ENCODE results near the gene RNF4. TPM values are rescaled to one million over a fixed set of nuclear protein-coding genes. Genes with fewer than 3 reads are reported as not detected.

Gene RNF4
- total RNA-seq, 1 donor from 2014 or later, result 93.5 TPM

DNA sequence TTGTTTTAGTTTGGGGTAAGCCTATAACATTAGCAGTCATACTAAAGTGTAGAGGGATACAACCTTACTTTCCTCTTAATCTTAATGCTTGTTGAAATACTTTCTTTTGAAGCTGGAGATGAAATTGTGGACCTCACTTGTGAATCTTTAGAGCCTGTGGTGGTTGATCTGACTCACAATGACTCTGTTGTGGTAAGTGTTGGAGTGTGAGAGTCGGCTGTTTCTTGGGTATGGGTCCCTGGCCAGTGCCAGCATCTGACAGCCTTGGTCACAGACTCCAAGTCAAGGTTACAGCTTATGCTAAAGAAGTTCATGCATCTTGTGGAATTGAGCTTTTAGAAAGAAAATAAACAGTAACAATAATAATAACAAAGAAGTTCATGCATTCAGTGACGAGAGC is 31.6 kb downstream of the RNF4 start:
- DNase-seq (no peak), ATAC-seq (ENCODE audit: low read depth) (no peak)
- peaks cover 71% of the 10 kb centered on the region for H3K36me3 Mint-ChIP-seq (ENCODE audit: low read depth)
- CTCF ChIA-PET, result no interaction called here
- no peak overlapping the region for H3K4me3 Mint-ChIP-seq
- POLR2A ChIA-PET, result interaction anchor here (0.5 to 1.5 kb wide), 2 partner anchors 8 to 15 kb away, joined by 3 to 11 read pairs; no protein-coding TSS in a partner anchor
- TF ChIP-seq, protein P1, sequence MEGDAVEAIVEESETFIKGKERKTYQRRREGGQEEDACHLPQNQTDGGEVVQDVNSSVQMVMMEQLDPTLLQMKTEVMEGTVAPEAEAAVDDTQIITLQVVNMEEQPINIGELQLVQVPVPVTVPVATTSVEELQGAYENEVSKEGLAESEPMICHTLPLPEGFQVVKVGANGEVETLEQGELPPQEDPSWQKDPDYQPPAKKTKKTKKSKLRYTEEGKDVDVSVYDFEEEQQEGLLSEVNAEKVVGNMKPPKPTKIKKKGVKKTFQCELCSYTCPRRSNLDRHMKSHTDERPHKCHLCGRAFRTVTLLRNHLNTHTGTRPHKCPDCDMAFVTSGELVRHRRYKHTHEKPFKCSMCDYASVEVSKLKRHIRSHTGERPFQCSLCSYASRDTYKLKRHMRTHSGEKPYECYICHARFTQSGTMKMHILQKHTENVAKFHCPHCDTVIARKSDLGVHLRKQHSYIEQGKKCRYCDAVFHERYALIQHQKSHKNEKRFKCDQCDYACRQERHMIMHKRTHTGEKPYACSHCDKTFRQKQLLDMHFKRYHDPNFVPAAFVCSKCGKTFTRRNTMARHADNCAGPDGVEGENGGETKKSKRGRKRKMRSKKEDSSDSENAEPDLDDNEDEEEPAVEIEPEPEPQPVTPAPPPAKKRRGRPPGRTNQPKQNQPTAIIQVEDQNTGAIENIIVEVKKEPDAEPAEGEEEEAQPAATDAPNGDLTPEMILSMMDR (IDR thresholded peaks at IDR 0.05), result no peak
- no peaks in the 10 kb centered on the region for H3K27me3 Mint-ChIP-seq
- peaks cover 26% of the 10 kb centered on the region for H3K4me1 Mint-ChIP-seq
- intact Hi-C loops (cut with micrococcal nuclease), result no loop called here
- no peak overlapping the region for H3K27ac Mint-ChIP-seq
- no peaks in the 10 kb centered on the region for H3K9me3 Mint-ChIP-seq

DNA sequence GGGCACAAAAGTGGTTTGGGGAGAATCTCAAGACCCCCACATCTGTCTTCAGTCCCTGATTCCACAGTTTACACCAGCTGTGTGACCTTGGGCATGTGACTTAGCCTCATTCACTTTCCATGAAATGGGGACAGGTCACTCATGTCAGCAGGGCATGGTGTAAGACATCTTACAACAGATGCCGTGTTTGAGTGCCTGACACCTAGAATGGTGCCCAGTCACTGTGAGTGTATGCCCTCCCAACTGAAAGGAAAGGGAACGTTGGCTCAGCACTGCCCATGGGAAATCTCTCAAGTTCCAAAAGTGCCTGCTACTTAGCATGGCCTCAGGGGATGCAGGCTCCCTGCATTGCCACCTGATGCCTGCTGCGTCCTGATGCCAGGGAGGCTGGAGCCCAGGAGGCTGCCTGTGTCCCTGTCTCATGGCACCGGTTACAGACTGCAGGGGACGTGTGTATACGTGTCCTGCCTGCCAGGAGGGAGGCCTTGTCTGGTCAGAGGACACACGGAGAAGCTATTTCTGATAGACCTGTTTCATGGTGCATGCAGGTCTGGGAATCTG is 32.2 kb downstream of the RNF4 start:
- peaks cover 71% of the 10 kb centered on the region for H3K36me3 Mint-ChIP-seq (ENCODE audit: low read depth)
- H3K27ac Mint-ChIP-seq, result no peak overlapping the region
- ATAC-seq (ENCODE audit: low read depth), result no peak
- TF ChIP-seq, protein P1 (IDR thresholded peaks at IDR 0.05), result no peak
- intact Hi-C loops (cut with micrococcal nuclease), result no loop called here
- no peaks in the 10 kb centered on the region for H3K9me3 Mint-ChIP-seq
- no peak overlapping the region for H3K4me3 Mint-ChIP-seq
- DNase-seq, result no peak
- H3K4me1 Mint-ChIP-seq, result peaks cover 21% of the 10 kb centered on the region
- no peaks in the 10 kb centered on the region for H3K27me3 Mint-ChIP-seq
- POLR2A ChIA-PET, result interaction anchor here (1.5 kb wide), 1 partner anchor 16 kb away, joined by 3 read pairs; no protein-coding TSS in a partner anchor
- CTCF ChIA-PET, result no interaction called here

DNA sequence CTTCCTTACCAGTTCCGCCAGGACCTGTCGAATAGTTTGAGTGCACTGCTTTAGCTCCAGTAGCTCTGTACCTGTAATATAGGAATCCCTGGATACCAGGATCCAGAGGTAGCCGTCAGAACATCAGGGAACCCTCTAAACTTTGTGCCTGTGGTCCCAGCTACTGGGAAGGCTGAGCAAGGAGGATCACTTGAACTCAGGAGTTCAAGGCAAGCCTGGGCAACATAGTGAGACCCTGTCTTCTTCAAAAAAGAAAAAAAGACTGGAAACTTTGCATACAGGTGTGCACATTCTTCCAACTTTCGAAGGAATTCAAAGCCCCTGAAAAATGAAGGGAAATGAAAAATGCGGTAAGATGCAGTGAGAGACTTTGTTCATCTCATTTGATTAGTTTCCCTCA is 34.9 kb downstream of the RNF4 start:
- TF ChIP-seq, protein P1 (IDR thresholded peaks at IDR 0.05), result no peak
- CTCF ChIA-PET, result no interaction called here
- no peaks in the 10 kb centered on the region for H3K9me3 Mint-ChIP-seq
- H3K27me3 Mint-ChIP-seq, result no peaks in the 10 kb centered on the region
- no peak overlapping the region for H3K27ac Mint-ChIP-seq
- intact Hi-C loops (cut with micrococcal nuclease), result no loop called here
- H3K36me3 Mint-ChIP-seq (ENCODE audit: low read depth), result peaks cover 74% of the 10 kb centered on the region
- no peak overlapping the region for H3K4me3 Mint-ChIP-seq
- ATAC-seq (ENCODE audit: low read depth) (no peak), DNase-seq (no peak)
- H3K4me1 Mint-ChIP-seq, result no peaks in the 10 kb centered on the region
- POLR2A ChIA-PET, result interaction anchor here (0.7 kb wide), 1 partner anchor 88 kb away, joined by 4 read pairs; no protein-coding TSS in a partner anchor

DNA sequence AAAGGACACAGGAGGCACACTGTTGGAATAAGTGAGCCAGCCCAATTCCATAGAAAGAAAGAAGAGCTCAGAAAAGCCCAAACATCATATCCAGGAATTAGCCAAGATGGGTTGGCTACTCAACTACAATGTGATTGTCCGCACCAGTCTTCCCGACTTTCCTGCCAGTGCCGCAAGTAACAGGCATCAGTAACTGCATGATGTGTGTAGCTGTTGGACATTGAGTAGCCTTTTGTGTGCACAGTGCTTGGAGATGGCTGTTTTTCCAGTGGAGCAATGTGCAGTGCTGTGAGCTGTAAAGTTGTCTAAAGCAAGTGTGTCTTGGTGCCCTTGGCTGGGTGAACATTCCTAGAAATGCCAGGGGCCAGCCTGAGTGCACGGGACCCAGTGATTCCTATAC is 38.4 kb downstream of the RNF4 start:
- peaks cover 67% of the 10 kb centered on the region for H3K36me3 Mint-ChIP-seq (ENCODE audit: low read depth)
- no peak overlapping the region for H3K27ac Mint-ChIP-seq
- DNase-seq (no peak), ATAC-seq (ENCODE audit: low read depth) (no peak)
- ChIA-PET CTCF (interaction anchor here (0.5 to 1.5 kb wide), 2 partner anchors 28 to 267 kb away, joined by 3 to 5 read pairs; no protein-coding TSS in a partner anchor), POLR2A (interaction anchor here (0.9 to 1.2 kb wide), 2 partner anchors 15 to 39 kb away, joined by 3 read pairs; partner anchors contain the start of gene RNF4)
- H3K4me3 Mint-ChIP-seq, result no peak overlapping the region
- H3K4me1 Mint-ChIP-seq, result peaks cover 22% of the 10 kb centered on the region
- no peaks in the 10 kb centered on the region for H3K27me3 Mint-ChIP-seq
- H3K9me3 Mint-ChIP-seq, result no peaks in the 10 kb centered on the region
- TF ChIP-seq, protein P1 (IDR thresholded peaks at IDR 0.05), result no peak
- intact Hi-C loops (cut with micrococcal nuclease), result no loop called here

DNA sequence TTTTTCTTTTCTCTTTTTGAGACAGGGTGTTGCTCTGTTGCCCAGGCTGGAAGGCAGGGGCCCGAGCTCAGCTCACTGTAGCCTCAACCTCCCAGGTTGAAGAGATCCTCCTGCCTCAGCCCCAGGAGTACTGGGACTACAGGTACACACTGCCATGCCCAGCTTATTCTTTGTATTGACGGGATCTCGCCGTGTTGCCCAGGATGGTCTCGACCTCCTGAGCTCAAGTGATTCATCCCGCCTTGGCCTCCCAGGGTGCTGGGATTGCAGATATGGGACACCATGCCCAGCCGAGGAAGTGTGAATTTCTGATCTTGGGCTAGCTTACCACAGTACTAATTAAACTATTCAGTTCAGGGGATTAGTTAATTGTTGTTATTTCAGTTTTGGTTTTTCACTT is 38.9 kb downstream of the RNF4 start:
- intact Hi-C loops (cut with micrococcal nuclease), result no loop called here
- TF ChIP-seq, protein P1 (IDR thresholded peaks at IDR 0.05), result no peak
- ATAC-seq (ENCODE audit: low read depth), result no peak
- Mint-ChIP-seq H3K27me3 (no peaks in the 10 kb centered on the region), H3K27ac (no peak overlapping the region), H3K36me3 (ENCODE audit: low read depth) (peaks cover 69% of the 10 kb centered on the region), H3K4me3 (no peak overlapping the region), H3K9me3 (no peaks in the 10 kb centered on the region), H3K4me1 (peaks cover 24% of the 10 kb centered on the region)
- CTCF ChIA-PET, result interaction anchor here (1.5 kb wide), 1 partner anchor 27 kb away, joined by 5 read pairs; no protein-coding TSS in a partner anchor
- POLR2A ChIA-PET, result interaction anchor here (0.6 to 1.2 kb wide), 2 partner anchors 17 to 39 kb away, joined by 3 to 4 read pairs; partner anchors contain the start of gene RNF4
- no peak for DNase-seq
